PC-3 (cell line): ENCODE data around the gene CDKN2B-AS1.

ENCODE experiments used
- CTCF ChIP-seq: fragments of 300-600 bp; sonication (generic); conservative IDR thresholded peaks from 2 replicates; pipeline ENCODE4 v1.5.1; 2017; ENCODE audit warnings: antibody characterized with exemption, low read depth, mild to moderate bottlenecking, low read length
- EZH2 ChIP-seq: fragments of 300-600 bp; sonication (generic); IDR thresholded peaks from one replicate; pipeline ENCODE4 v1.6.1; 2017; ENCODE audit warnings: antibody characterized with exemption, mild to moderate bottlenecking, low read length; ENCODE audit not compliant: unreplicated experiment
- EZH2phosphoT487 ChIP-seq: fragments of 300-600 bp; sonication (generic); IDR thresholded peaks from 2 replicates; pipeline ENCODE4 v1.6.1; 2018; ENCODE audit warnings: mild to moderate bottlenecking, antibody characterized with exemption, low read length, borderline replicate concordance

DNA sequence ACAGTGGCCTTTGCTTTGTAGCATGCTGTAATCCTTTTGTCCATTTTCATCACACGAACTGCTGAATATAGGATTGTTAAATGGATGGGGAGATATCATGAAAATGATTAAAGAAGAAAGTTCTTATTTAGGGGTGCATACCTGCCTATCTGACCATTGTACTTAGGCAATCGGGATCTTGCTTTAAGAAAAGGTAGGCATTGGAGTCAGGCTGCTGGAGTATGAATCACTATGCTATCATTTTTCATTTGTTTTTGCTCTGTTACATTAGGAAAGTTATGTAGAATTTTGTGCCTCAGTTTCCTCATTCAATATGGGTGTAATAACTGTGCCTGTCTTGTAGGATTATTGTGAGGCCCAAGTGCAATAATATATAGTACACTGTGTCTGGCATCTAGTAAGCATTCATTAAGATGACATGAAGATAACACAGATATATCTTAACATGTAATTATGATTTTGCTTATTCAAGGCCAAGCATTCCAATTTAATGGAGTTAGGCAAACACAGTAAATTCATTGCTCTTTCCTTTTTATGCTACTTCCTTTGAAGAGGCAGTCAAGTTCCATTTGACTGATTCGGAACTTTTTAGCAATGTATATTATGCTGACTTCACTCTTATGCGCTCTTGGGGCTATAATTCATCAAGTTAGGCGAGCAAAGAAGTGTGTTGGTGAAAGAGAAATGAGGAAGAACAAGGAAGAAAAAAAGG, 124.4 kb downstream of the CDKN2B-AS1 start:
- TF ChIP-seq CTCF (no peak), EZH2phosphoT487 (no peak), EZH2 (no peak)
